ENCODE results near the gene LAMA3. TPM values are rescaled to one million over a fixed set of nuclear protein-coding genes. Genes with fewer than 3 reads are reported as not detected.

LAMA3 gene
- total RNA-seq, 2 donors from 2014 or later = 30.1 to 34.2 TPM

GRCh38 chr18:23964282-23965238 lies 275.3 kb downstream of the LAMA3 start:
- no peak for ATAC-seq (ENCODE audit: insufficient number of reproducible peaks, low FRiP score, low read depth)

DNA sequence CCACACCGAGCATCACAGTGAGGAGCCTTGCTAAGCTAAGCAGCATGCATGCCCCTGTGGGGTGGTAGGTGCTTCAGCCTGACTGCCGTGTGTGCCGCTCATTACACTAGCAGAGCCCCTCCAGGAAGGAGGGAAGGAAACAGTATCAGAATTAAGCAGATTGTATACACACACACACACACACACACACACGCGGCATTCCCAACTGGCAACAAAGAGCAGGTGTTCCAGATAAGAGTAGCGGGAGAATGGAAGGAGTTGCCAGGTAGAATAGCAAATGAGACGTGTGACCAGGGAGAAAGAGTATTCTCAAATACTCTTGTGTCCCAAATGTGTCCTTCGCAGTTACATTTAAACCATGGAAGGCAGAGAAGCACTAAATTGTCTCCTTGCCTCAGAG lies 277.7 kb downstream of the LAMA3 start:
- H3K27me3 ChIP-seq (replicated peaks; ENCODE audit: insufficient read depth) = no peaks in the 10 kb centered on the region
- H3K4me1 ChIP-seq (ENCODE audit: control insufficient read depth in 1 of 2, low read depth in 2 of 2) = peaks cover 0 to 11% of the 10 kb centered on the region in 2 donors
- H3K9me3 ChIP-seq = no peaks in the 10 kb centered on the region
- H3K36me3 ChIP-seq = no peaks in the 10 kb centered on the region
- H3K27ac ChIP-seq = no peak overlapping the region
- TF ChIP-seq, protein P1, sequence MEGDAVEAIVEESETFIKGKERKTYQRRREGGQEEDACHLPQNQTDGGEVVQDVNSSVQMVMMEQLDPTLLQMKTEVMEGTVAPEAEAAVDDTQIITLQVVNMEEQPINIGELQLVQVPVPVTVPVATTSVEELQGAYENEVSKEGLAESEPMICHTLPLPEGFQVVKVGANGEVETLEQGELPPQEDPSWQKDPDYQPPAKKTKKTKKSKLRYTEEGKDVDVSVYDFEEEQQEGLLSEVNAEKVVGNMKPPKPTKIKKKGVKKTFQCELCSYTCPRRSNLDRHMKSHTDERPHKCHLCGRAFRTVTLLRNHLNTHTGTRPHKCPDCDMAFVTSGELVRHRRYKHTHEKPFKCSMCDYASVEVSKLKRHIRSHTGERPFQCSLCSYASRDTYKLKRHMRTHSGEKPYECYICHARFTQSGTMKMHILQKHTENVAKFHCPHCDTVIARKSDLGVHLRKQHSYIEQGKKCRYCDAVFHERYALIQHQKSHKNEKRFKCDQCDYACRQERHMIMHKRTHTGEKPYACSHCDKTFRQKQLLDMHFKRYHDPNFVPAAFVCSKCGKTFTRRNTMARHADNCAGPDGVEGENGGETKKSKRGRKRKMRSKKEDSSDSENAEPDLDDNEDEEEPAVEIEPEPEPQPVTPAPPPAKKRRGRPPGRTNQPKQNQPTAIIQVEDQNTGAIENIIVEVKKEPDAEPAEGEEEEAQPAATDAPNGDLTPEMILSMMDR (IDR thresholded peaks at IDR 0.05) = no peak
- ATAC-seq (ENCODE audit: insufficient number of reproducible peaks, low FRiP score, low read depth) (no peak), DNase-seq (ENCODE audit: low spot score) (no peak)
- no peak overlapping the region for H3K4me3 ChIP-seq

More at GRCh38 chr18:23964282-23965238, 275.3 kb downstream of the LAMA3 start:
- no peak for DNase-seq (ENCODE audit: low spot score)
- no peaks in the 10 kb centered on the region for H3K27me3 ChIP-seq (replicated peaks; ENCODE audit: insufficient read depth)
- no peak overlapping the region for H3K4me3 ChIP-seq
- no peak overlapping the region for H3K27ac ChIP-seq
- no peaks in the 10 kb centered on the region for H3K36me3 ChIP-seq
- H3K4me1 ChIP-seq (ENCODE audit: control insufficient read depth in 1 of 2, low read depth in 2 of 2) = peaks cover 0 to 11% of the 10 kb centered on the region in 2 donors
- H3K9me3 ChIP-seq = no peaks in the 10 kb centered on the region
- TF ChIP-seq, protein P1 (IDR thresholded peaks at IDR 0.05) = no peak

GRCh38 chr18:23967321-23968089 lies 278.3 kb downstream of the LAMA3 start:
- Histone ChIP-seq H3K4me1 (ENCODE audit: control insufficient read depth in 1 of 2, low read depth in 2 of 2) (peaks cover 0 to 11% of the 10 kb centered on the region in 2 donors), H3K9me3 (no peaks in the 10 kb centered on the region), H3K27ac (no peak overlapping the region), H3K4me3 (no peak overlapping the region), H3K36me3 (no peaks in the 10 kb centered on the region), H3K27me3 (replicated peaks; ENCODE audit: insufficient read depth) (no peaks in the 10 kb centered on the region)
- DNase-seq (ENCODE audit: low spot score) (no peak), ATAC-seq (ENCODE audit: insufficient number of reproducible peaks, low FRiP score, low read depth) (no peak)
- TF ChIP-seq, protein P1 (IDR thresholded peaks at IDR 0.05) = no peak

- TF ChIP-seq, protein P1 (IDR thresholded peaks at IDR 0.05) = no peak
- no peak for ATAC-seq (ENCODE audit: insufficient number of reproducible peaks, low FRiP score, low read depth)
Observed at GRCh38 chr18:23968638-23969604, 279.7 kb downstream of the LAMA3 start.

More at GRCh38 chr18:23968638-23969604, 279.7 kb downstream of the LAMA3 start:
- Histone ChIP-seq H3K9me3 (no peaks in the 10 kb centered on the region), H3K4me3 (no peak overlapping the region), H3K36me3 (no peaks in the 10 kb centered on the region), H3K27me3 (replicated peaks; ENCODE audit: insufficient read depth) (no peaks in the 10 kb centered on the region), H3K27ac (no peak overlapping the region), H3K4me1 (ENCODE audit: control insufficient read depth in 1 of 2, low read depth in 2 of 2) (peaks cover 0 to 11% of the 10 kb centered on the region in 2 donors)
- DNase-seq (ENCODE audit: low spot score) = no peak
